T-helper 1 cell treated with Interleukin-12 subunit alpha and Interleukin-12 subunit beta and Interleukin-4 antibody, amounts not matched to agents 30 ng/mL and 1 ng/mL, for 36 hours (primary cell): Measurements from ENCODE around the gene GREB1. TPM values are rescaled to one million over a fixed set of nuclear protein-coding genes. Genes with fewer than 3 reads are reported as not detected.

Experiments used
- intact Hi-C: fragments of 100-400 bp; cut with micrococcal nuclease; formaldehyde crosslinking; loops from one replicate; pipeline ENCODE4 v1.15.1; 2024
- total RNA-seq: library from RNA; stranded (reverse); gene quantifications from 2 replicates; pipeline ENCODE4 v1.2.3, GENCODE V29; 2022

GREB1 gene
- total RNA-seq, 1 donor from 2014 or later: 0.12 TPM

GRCh38 chr2:11578986-11579774 lies 45.3 kb downstream of the GREB1 start:
- intact Hi-C loops: no loop called here

DNA sequence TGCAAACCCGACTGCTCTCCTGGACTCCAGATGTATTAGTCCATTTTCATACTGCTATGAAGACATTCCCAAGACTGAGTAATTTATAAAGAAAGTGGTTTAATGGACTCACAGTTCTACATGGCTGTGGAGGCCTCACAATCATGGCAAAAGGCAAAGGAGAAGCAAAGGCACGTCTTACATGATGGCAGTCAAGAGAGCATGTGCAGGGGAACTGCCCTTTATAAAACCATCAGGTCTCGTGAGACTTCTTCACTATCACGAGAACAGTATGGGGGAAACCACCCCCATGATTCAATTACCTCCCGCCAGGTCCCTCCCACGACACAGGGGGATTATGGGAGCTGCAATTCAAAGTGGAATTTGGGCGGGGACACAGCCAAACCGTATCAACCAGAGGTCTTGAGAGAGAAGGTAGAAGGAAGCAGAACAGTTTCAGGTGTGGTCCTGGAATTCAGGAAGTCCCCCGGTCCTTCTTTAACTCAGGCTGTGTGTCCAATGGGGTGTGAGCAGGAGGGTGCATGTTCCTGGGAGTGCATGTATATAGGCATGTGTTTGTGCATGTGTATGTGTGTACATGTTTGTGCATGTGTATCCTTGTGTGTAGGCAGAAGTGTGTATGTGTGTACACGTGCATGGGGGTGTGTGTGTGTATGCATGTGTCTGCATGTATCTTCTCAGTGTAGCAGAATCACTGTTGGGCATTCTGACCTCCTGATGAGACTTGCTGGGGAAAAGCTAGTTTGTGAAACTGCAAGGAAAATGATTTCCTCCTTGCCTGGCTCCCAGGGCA lies 46.2 kb downstream of the GREB1 start:
- intact Hi-C loops: loop anchor here (5.0 kb wide), 1 partner anchor 197 kb away; no protein-coding TSS in a partner anchor

- intact Hi-C loops: loop anchor here (5.0 kb wide), 1 partner anchor 197 kb away; no protein-coding TSS in a partner anchor
Observed at GRCh38 chr2:11580697-11581096, 46.9 kb downstream of the GREB1 start.

DNA sequence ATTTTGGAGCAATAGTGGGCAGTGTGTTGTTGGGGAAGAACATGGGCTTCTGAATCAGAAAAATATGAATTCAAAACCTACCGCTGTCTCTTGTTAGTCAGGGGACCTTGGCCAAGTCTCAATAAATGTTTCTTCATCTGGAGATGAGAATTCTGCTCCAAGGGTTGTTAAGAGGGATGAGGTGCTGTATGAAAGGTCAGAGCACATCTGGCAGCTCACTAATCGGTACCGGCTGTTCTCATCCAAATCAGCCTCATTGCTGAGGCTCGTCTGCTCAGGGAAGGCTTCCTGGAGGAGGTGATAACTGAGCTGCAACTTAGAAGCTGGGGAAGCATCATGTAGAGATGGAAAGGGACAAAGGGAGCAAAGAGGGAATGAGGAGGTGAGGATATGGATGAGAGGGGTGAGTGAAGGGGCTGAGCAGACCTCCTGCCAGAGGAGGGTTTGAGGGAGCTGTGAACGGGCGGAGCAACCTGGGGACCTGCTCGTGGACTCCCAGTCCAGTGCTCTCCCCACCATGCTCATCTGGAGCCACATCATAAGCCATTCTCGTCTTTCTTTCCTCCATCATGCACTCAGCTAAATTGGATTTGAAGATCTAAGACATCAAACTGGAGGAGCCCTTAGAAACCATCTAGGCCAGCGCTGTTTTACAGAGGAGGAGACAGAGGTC lies 47.4 kb downstream of the GREB1 start:
- intact Hi-C loops: loop anchor here (5.0 kb wide), 1 partner anchor 196 kb away; no protein-coding TSS in a partner anchor

DNA sequence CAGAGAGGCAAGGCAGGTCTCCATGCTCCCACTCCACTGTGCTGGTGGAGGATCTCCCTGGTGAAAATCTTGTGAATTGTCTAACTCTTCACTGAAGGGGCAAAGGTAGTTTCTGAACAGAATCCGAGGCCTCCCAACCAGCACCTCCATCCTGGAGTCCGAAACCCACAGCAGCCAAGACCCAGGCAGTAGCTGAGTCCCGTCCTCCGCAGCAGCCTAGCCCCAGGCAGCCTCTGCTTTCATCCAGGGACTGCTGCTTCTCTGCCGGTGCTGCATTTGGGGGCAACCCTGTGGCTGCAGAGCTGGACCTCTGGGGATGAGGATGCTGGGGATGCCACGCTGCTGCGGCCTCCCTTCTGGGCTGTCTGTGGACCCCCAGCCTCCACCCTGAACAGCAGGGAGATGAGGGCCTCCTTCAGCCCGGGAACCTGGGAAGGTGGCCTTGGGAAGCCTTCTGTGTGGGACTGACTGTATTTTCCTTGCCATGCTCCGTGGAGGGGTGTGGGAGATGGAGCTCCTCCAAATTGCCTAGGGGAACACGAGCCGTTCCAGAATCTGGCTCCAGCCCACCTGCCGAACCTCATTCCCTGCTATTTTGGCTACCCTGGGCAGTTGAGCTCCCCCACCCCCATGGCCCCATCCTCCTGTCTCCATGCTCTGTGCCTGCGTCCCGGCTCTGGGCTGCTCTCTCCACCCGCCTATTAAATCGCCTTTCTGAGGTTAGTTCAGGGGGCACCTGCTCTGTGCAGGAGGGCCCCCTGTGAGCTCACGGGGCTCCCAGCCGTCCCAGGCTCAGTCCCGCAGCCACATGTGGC lies 48.2 kb downstream of the GREB1 start:
- intact Hi-C loops: loop anchor here (2.0 to 5.0 kb wide), 2 partner anchors 195 to 347 kb away; no protein-coding TSS in a partner anchor

DNA sequence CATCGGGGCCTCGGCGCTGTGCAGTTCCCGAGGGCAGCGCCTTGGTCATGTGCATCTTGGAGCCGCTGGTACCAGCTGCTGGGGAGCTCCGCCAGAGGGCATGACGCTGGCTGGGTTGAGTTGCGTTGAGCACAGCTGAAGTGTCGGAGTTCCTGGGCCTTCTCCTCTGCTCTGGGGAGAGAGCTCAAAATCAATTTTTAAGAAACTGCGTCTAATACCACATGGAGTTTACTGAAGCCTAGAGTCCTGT lies 48.7 kb downstream of the GREB1 start:
- intact Hi-C loops: loop anchor here (2.0 to 5.0 kb wide), 2 partner anchors 195 to 348 kb away; no protein-coding TSS in a partner anchor

DNA sequence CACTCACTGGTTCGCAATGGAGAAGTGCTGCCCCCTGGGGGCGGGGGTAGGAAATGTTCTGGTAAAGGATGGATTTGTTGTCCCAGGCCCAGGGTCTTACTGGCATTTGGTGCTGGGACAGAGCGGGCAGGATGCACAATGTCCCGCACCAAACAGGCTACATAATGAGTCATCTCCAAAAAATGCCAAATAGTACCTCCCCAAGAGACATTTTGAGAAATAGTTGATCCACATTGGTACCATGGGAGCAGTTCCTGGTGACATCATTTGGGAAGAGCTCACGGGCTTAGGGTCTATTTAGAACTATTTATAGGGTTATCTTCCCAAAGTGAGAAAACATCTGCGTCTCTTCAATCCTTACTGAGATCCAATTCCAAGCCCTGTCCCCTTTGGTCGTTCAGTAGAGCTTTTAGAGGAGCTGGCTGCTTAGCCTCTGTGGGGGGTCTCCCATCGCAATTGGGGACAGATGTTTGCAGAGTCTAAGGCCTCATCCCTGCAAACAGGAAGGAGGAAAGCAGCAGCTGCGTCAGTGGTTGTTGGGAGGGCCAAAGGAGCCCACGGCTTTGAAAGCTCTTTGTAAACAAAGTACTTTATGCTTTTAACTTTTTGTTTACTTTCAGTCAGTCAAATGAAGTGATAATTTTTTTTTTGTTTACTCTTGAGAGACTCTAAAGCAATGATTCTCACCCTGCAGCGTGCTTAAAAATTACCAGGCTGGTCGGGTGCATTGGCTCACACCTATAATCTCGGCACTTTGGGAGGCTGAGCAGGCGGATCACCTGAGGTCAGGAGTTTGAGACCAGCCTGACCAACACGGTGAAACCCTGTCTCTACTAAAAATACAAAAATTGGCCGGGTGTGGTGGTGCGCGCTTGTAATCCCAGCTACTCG lies 49.3 kb downstream of the GREB1 start:
- intact Hi-C loops: loop anchor here (2.0 to 5.0 kb wide), 2 partner anchors 194 to 348 kb away; no protein-coding TSS in a partner anchor

- intact Hi-C loops: loop anchor here (1.0 to 5.0 kb wide), 4 partner anchors 106 to 452 kb away; no protein-coding TSS in a partner anchor
Observed at GRCh38 chr2:11583840-11584524, 50.1 kb downstream of the GREB1 start.

DNA sequence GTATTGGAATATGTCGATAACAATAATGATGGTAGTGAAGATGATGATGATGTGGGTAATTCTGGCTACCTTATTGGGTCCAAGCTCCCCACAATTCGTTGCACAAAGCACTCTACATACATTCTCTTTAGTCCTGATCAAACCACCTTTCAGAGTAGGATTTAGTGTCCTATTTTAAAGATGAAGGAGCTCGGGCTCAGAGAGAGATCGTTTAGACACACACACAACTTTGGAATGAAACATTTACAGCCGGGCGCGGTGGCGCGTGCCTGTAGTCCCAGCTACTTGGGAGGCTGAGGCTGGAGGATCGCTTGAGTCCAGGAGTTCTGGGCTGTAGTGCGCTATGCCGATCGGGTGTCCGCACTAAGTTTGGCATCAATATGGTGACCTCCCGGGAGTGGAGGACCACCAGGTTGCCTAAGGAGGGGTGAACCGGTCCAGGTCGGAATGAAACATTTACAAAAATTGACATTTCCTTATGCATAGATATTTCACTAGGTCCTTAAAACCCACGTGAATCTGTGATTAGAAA lies 50.7 kb downstream of the GREB1 start:
- intact Hi-C loops: loop anchor here (1.0 to 5.0 kb wide), 3 partner anchors 106 to 452 kb away; no protein-coding TSS in a partner anchor

GRCh38 chr2:11585071-11585470 lies 51.2 kb downstream of the GREB1 start:
- intact Hi-C loops: no loop called here

GRCh38 chr2:11588228-11589110 lies 54.6 kb downstream of the GREB1 start:
- intact Hi-C loops: no loop called here

- intact Hi-C loops: no loop called here
Observed at GRCh38 chr2:11589316-11589940, 55.6 kb downstream of the GREB1 start.

GRCh38 chr2:11590193-11590592 lies 56.3 kb downstream of the GREB1 start:
- intact Hi-C loops: no loop called here

DNA sequence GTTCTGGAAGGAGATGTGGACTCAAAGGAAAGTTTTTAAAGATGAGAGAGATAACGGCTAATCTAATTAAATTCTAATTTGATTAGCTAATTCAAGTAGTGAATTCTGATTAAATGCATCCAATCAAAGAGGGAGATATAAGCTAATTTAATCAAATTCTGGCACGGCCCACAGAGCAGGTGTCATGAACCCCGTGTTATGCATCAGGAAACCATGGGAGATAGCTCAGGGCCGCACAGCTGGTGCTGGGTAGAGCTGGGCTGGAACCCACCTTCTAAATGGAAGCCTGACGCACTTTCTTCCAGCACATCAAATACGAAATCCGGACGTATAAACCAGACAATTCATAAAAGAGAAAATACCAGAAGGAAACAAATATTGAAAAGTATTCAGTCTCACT lies 57.2 kb downstream of the GREB1 start:
- intact Hi-C loops: no loop called here

DNA sequence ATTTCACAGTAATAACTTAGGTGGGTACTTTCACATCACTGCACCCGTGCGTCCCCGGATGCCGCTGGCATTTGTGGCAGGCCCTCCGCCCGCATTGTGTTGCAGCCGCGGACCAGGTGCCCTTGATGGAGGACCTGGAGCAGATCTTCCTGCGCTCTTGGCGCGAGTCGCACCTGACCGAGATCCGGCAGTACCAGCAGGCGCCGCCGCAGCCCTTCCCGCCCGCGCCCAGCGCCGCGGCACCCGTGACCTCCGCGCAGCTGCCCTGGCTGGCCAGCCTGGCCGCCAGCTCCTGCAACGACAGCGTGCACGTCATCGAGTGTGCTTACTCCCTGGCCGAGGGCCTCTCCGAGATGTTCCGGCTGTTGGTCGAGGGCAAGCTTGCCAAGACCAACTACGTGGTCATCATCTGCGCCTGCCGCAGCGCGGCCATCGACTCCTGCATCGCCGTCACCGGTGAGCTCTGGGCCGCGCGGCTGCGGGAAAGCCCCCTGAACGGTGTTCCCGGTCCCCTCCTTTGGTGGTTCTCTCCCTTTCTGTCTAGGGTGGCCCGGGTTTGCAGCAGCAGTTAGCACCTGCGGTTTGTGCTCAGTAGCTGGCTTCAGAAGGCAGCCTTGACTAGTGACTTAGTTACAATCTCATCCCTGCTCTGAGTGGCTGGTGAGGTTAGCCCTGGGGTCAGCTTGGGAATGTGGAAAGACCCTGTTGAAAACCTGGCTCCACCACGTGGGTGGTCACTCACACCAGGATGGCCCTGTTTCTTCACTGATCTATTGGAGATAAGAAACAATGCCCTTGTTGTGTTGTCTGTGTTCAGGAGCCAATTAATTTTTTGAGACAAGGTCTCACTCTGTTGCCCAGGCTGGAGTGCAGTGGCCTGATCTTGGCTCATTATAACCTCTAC lies 59.1 kb downstream of the GREB1 start:
- intact Hi-C loops: no loop called here

DNA sequence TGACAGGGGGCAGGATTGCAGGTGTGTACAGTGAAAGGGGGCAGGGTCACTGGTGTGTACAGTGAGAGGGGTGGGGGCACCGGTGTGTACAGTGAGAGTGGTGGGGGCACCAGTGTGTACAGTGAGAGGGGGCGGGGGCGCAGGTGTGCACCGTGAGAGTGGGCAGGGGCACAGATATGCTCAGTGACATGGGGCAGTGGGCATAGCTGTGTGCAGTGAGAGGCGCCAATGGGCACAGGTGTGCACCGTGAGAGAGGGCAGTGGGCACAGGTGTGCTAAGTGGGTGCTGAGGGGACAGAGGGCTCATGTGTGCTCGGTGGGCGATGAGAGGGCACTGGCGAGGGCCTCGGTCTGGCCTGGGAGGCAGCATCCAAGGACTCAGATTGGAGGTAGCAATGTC lies 63.0 kb downstream of the GREB1 start:
- intact Hi-C loops: no loop called here
